Smooth muscle cell (in vitro differentiated cells): ENCODE measurements around the gene CCNI. TPM values are rescaled to one million over a fixed set of nuclear protein-coding genes. Genes with fewer than 3 reads are reported as not detected.
A peak's percentile ranks its signal among the peaks of the same experiment; 100 is the strongest.

Source experiments
- DNase-seq: peaks from one replicate; lab custom pipeline; 2025; ENCODE audit not compliant: unreplicated experiment; lab: John Stamatoyannopoulos, UW
- H2AFZ ChIP-seq: fragments of 200-600 bp; sonication (generic); 2 replicates; pipeline ENCODE4 v1.6.0; 2016; ENCODE audit warnings: antibody characterized with exemption, low read depth, mild to moderate bottlenecking
- H3F3A ChIP-seq: fragments of 200-600 bp; sonication (generic); 2 replicates; pipeline ENCODE4 v1.6.0; 2017; ENCODE audit warnings: antibody characterized with exemption, low read depth
- H3K27ac ChIP-seq: fragments of 200-600 bp; sonication (generic); 2 replicates; pipeline ENCODE4 v1.5.1; 2016; ENCODE audit warnings: low read depth, mild to moderate bottlenecking
- H3K27me3 ChIP-seq: fragments of 200-600 bp; sonication (generic); 2 replicates; pipeline ENCODE4 v1.6.1; 2016; ENCODE audit warnings: low read depth, mild to moderate bottlenecking
- H3K36me3 ChIP-seq: fragments of 200-600 bp; sonication (generic); 2 replicates; pipeline ENCODE4 v1.5.1; 2016; ENCODE audit warnings: low read depth
- H3K4me1 ChIP-seq: fragments of 200-600 bp; sonication (generic); 2 replicates; pipeline ENCODE4 v1.5.1; 2016; ENCODE audit warnings: low read depth
- H3K4me2 ChIP-seq: fragments of 200-600 bp; sonication (generic); 2 replicates; pipeline ENCODE4 v1.6.0; 2016; ENCODE audit warnings: mild to moderate bottlenecking
- H3K4me3 ChIP-seq: fragments of 200-600 bp; sonication (generic); 2 replicates; pipeline ENCODE4 v1.5.1; 2016; ENCODE audit warnings: mild to moderate bottlenecking
- H3K79me2 ChIP-seq: fragments of 200-600 bp; sonication (generic); 2 replicates; pipeline ENCODE4 v1.6.0; 2016; ENCODE audit warnings: low read depth, mild to moderate bottlenecking
- H3K9ac ChIP-seq: fragments of 200-600 bp; sonication (generic); 2 replicates; pipeline ENCODE4 v1.6.0; 2016; ENCODE audit warnings: low read depth
- H3K9me3 ChIP-seq: fragments of 200-600 bp; sonication (generic); replicated peaks from 2 replicates; pipeline ENCODE4 v1.5.1; 2016; ENCODE audit warnings: low read depth
- H4K20me1 ChIP-seq: fragments of 200-600 bp; sonication (generic); 2 replicates; pipeline ENCODE4 v1.6.0; 2016; ENCODE audit warnings: low read depth
- WGBS: methylation state at CpG from one replicate; pipeline ENCODE4 v1.1.7; 2016; ENCODE audit warnings: low lambda C conversion rate; 5-methylcytosine and 5-hydroxymethylcytosine counted together
- polyA plus RNA-seq: library from polyadenylated mRNA; unstranded; fragments of >200 nt; fragmentation: Nextera tagmentation; extraction: Ambion mirVana; gene quantifications from 2 replicates; pipeline ENCODE4 v1.2.1, GENCODE V29; 2016
- total RNA-seq: library from RNA; depleted of rRNA; stranded (reverse); fragments of >200 nt; gene quantifications from 2 replicates; pipeline ENCODE4 v1.2.3, GENCODE V29; 2014
- TF ChIP-seq, protein P1 (sequence below): fragments of 200-600 bp; sonication (generic); IDR thresholded peaks from 2 replicates; pipeline ENCODE4 v1.5.1; 2017; ENCODE audit warnings: borderline replicate concordance, mild to moderate bottlenecking, antibody characterized with exemption; ENCODE audit not compliant: insufficient read depth, poor library complexity, severe bottlenecking

Gene CCNI
- total and polyA plus RNA-seq, 2 experiments from 2014 or later = 205 to 222 TPM

GRCh38 chr4:77040854-77041725, 34.7 kb downstream of the CCNI start:
- Histone ChIP-seq H3K36me3 (peaks cover 7% of the 10 kb centered on the region), H3K4me1 (peaks cover 5% of the 10 kb centered on the region), H3F3A (peaks cover 26% of the 10 kb centered on the region), H3K27me3 (no peaks in the 10 kb centered on the region), H3K9ac (no peak overlapping the region), H2AFZ (no peak overlapping the region), H3K79me2 (no peaks in the 10 kb centered on the region), H3K4me2 (no peak overlapping the region), H3K27ac (peak overlapping the region; percentile 48), H3K9me3 (no peaks in the 10 kb centered on the region), H3K4me3 (no peak overlapping the region), H4K20me1 (no peaks in the 10 kb centered on the region)
- TF ChIP-seq, protein P1, sequence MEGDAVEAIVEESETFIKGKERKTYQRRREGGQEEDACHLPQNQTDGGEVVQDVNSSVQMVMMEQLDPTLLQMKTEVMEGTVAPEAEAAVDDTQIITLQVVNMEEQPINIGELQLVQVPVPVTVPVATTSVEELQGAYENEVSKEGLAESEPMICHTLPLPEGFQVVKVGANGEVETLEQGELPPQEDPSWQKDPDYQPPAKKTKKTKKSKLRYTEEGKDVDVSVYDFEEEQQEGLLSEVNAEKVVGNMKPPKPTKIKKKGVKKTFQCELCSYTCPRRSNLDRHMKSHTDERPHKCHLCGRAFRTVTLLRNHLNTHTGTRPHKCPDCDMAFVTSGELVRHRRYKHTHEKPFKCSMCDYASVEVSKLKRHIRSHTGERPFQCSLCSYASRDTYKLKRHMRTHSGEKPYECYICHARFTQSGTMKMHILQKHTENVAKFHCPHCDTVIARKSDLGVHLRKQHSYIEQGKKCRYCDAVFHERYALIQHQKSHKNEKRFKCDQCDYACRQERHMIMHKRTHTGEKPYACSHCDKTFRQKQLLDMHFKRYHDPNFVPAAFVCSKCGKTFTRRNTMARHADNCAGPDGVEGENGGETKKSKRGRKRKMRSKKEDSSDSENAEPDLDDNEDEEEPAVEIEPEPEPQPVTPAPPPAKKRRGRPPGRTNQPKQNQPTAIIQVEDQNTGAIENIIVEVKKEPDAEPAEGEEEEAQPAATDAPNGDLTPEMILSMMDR = no peak
- DNase-seq = no peak
- WGBS = 96% methylated on average over 2 of the region's 2 CpGs

GRCh38 chr4:77040270-77040669, 35.5 kb downstream of the CCNI start:
- Histone ChIP-seq H3K4me3 (no peak overlapping the region), H3K27ac (peak overlapping the region; percentile 48), H4K20me1 (no peaks in the 10 kb centered on the region), H3K9ac (no peak overlapping the region), H3K79me2 (no peaks in the 10 kb centered on the region), H3F3A (peaks cover 26% of the 10 kb centered on the region), H3K9me3 (no peaks in the 10 kb centered on the region), H3K27me3 (no peaks in the 10 kb centered on the region), H3K4me2 (no peak overlapping the region), H3K4me1 (peaks cover 5% of the 10 kb centered on the region), H3K36me3 (peaks cover 10% of the 10 kb centered on the region), H2AFZ (no peak overlapping the region)
- TF ChIP-seq, protein P1 = no peak
- no peak for DNase-seq
- WGBS = 91% methylated on average over 1 of the region's 1 CpG

DNA sequence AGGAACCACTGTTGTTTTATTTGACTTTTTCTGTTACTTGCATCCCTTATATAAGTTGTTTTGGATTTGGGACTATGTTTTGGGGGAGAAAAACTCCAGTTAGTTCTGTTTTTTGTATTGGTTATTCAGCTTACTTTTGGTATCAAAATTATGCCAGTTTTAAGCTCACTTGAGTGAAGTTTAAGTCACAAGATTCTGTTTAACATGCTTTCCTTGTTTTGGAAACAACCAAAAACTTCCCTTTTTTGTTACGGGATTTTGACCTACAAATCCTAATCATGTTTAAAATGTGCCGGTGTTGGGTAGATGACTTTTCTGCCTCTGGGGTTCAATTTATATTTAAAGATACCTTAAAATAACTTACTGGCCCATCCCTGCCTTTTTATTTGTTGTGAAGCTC, 36.0 kb downstream of the CCNI start:
- Histone ChIP-seq H3K9ac (no peak overlapping the region), H2AFZ (no peak overlapping the region), H3K27me3 (no peaks in the 10 kb centered on the region), H3K4me2 (no peak overlapping the region), H3F3A (peaks cover 26% of the 10 kb centered on the region), H3K27ac (peak overlapping the region; percentile 48), H4K20me1 (no peaks in the 10 kb centered on the region), H3K79me2 (no peaks in the 10 kb centered on the region), H3K4me1 (peaks cover 5% of the 10 kb centered on the region), H3K4me3 (no peak overlapping the region), H3K36me3 (peaks cover 15% of the 10 kb centered on the region), H3K9me3 (no peaks in the 10 kb centered on the region)
- TF ChIP-seq, protein P1 = no peak
- WGBS = 91% methylated on average over 2 of the region's 2 CpGs
- DNase-seq = no peak
